Type B pancreatic cell (in vitro differentiated cells): ENCODE data around the gene SYNDIG1. TPM values are rescaled to one million over a fixed set of nuclear protein-coding genes. Genes with fewer than 3 reads are reported as not detected.

Source experiments
- DNase-seq: peaks from one replicate; pipeline ENCODE4 v3.0.0; 2021; ENCODE audit warnings: mixed read lengths; ENCODE audit not compliant: unreplicated experiment; ENCODE audit errors: extremely low spot score
- H3K27ac Mint-ChIP-seq: 2 replicates; pipeline ENCODE4 v1.8.0; 2021; ENCODE audit warnings: mild to moderate bottlenecking, mixed read lengths
- H3K27me3 Mint-ChIP-seq: 2 replicates; pipeline ENCODE4 v1.8.0; 2021; ENCODE audit warnings: mixed read lengths
- H3K36me3 Mint-ChIP-seq: 2 replicates; pipeline ENCODE4 v1.8.0; 2021; ENCODE audit warnings: mixed read lengths
- H3K4me1 Mint-ChIP-seq: one replicate; pipeline ENCODE4 v1.8.0; 2021; ENCODE audit warnings: mixed read lengths; ENCODE audit not compliant: unreplicated experiment
- H3K4me3 Mint-ChIP-seq: 2 replicates; pipeline ENCODE4 v1.8.0; 2021; ENCODE audit warnings: mild to moderate bottlenecking, mixed read lengths
- H3K9me3 Mint-ChIP-seq: 2 replicates; pipeline ENCODE4 v1.8.0; 2021; ENCODE audit warnings: mixed read lengths
- total RNA-seq: library from RNA; stranded (reverse); gene quantifications from 2 replicates; pipeline ENCODE4 v1.2.1, GENCODE V29; 2021; ENCODE audit warnings: low replicate concordance
- TF ChIP-seq, protein P1 (sequence below): fragments of 200-600 bp; sonication (generic); conservative IDR thresholded peaks from 2 replicates; pipeline ENCODE4 v1.5.0; 2021; ENCODE audit warnings: antibody characterized with exemption, mild to moderate bottlenecking

Gene SYNDIG1
- total RNA-seq, 1 donor from 2014 or later, result 4.3 TPM

DNA sequence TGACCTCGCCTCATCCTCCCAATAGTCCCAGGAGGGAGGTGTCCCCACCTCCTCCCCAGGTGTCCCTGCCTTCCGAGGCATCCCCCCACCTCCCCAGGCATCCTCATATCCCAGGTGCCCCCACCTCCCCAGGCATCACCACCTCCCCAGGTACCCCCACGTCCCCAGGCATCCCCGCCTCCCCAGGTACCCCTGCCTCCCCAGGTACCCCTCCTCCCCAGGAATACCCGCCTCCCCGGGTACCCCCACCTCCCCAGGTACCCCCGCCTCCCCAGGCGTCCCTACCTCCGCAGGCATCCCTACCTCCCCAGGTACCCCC, 198.9 kb downstream of the SYNDIG1 start:
- Mint-ChIP-seq H3K4me1 (no peaks in the 10 kb centered on the region), H3K4me3 (no peak overlapping the region), H3K9me3 (no peaks in the 10 kb centered on the region), H3K36me3 (peaks cover 3% of the 10 kb centered on the region), H3K27me3 (peaks cover 4% of the 10 kb centered on the region), H3K27ac (no peak overlapping the region)
- no peak for DNase-seq
- TF ChIP-seq, protein P1, sequence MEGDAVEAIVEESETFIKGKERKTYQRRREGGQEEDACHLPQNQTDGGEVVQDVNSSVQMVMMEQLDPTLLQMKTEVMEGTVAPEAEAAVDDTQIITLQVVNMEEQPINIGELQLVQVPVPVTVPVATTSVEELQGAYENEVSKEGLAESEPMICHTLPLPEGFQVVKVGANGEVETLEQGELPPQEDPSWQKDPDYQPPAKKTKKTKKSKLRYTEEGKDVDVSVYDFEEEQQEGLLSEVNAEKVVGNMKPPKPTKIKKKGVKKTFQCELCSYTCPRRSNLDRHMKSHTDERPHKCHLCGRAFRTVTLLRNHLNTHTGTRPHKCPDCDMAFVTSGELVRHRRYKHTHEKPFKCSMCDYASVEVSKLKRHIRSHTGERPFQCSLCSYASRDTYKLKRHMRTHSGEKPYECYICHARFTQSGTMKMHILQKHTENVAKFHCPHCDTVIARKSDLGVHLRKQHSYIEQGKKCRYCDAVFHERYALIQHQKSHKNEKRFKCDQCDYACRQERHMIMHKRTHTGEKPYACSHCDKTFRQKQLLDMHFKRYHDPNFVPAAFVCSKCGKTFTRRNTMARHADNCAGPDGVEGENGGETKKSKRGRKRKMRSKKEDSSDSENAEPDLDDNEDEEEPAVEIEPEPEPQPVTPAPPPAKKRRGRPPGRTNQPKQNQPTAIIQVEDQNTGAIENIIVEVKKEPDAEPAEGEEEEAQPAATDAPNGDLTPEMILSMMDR, result no peak

- peaks cover 3% of the 10 kb centered on the region for H3K27me3 Mint-ChIP-seq
- TF ChIP-seq, protein P1, result no peak
Observed at GRCh38 chr20:24668791-24669190, 199.4 kb downstream of the SYNDIG1 start.

GRCh38 chr20:24669701-24670100, 200.3 kb downstream of the SYNDIG1 start:
- H3K36me3 Mint-ChIP-seq, result peaks cover under 1% of the 10 kb centered on the region
- no peak for DNase-seq
- TF ChIP-seq, protein P1, result no peak
- H3K27me3 Mint-ChIP-seq, result peaks cover 2% of the 10 kb centered on the region
- no peaks in the 10 kb centered on the region for H3K4me1 Mint-ChIP-seq
- H3K4me3 Mint-ChIP-seq, result no peak overlapping the region
- no peak overlapping the region for H3K27ac Mint-ChIP-seq
- no peaks in the 10 kb centered on the region for H3K9me3 Mint-ChIP-seq

More at GRCh38 chr20:24668791-24669190, 199.4 kb downstream of the SYNDIG1 start:
- Mint-ChIP-seq H3K4me3 (no peak overlapping the region), H3K4me1 (no peaks in the 10 kb centered on the region), H3K27ac (no peak overlapping the region), H3K9me3 (no peaks in the 10 kb centered on the region), H3K36me3 (peaks cover 3% of the 10 kb centered on the region)
- no peak for DNase-seq

GRCh38 chr20:24670341-24670872, 201.0 kb downstream of the SYNDIG1 start:
- Mint-ChIP-seq H3K27me3 (no peaks in the 10 kb centered on the region), H3K4me1 (no peaks in the 10 kb centered on the region), H3K36me3 (no peaks in the 10 kb centered on the region), H3K4me3 (no peak overlapping the region), H3K9me3 (no peaks in the 10 kb centered on the region), H3K27ac (no peak overlapping the region)
- DNase-seq, result no peak
- TF ChIP-seq, protein P1, result no peak

DNA sequence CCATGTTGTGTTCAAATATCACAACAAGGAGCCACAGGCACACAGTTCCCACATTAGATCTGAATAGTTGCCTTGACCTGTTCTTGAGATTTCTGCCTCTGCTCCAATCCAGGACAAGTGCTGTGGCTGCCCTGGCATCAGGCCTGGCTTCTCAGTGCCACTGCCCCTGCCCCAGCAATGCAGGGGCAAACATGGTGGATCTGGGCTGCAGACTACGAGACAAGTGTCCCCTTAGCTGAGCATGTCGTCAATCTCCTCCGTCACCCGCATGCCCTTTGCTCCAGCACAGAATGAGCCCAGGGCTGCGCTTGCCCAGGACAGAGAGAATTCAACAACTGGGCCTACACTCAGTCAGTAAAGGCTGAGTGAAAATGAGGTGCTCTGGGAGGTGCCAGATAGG, 201.6 kb downstream of the SYNDIG1 start:
- Mint-ChIP-seq H3K27me3 (no peaks in the 10 kb centered on the region), H3K4me1 (no peaks in the 10 kb centered on the region)

More for the DNA sequence above, 201.6 kb downstream of the SYNDIG1 start:
- Mint-ChIP-seq H3K27ac (no peak overlapping the region), H3K36me3 (no peaks in the 10 kb centered on the region), H3K4me3 (no peak overlapping the region), H3K9me3 (no peaks in the 10 kb centered on the region)
- DNase-seq, result no peak
- TF ChIP-seq, protein P1, result no peak
